HG03378 (cell line): ENCODE data around the gene ADCY5.

Experiments used
- ATAC-seq: cut with Tn5 transposase; IDR thresholded peaks from one replicate; pipeline ENCODE4 v1.9.1; 2021; ENCODE audit warnings: mild to moderate bottlenecking, moderate library complexity; ENCODE audit not compliant: unreplicated experiment

ADCY5 gene

GRCh38 chr3:123330441-123330991 lies 118.4 kb downstream of the ADCY5 start:
- ATAC-seq, result no peak

DNA sequence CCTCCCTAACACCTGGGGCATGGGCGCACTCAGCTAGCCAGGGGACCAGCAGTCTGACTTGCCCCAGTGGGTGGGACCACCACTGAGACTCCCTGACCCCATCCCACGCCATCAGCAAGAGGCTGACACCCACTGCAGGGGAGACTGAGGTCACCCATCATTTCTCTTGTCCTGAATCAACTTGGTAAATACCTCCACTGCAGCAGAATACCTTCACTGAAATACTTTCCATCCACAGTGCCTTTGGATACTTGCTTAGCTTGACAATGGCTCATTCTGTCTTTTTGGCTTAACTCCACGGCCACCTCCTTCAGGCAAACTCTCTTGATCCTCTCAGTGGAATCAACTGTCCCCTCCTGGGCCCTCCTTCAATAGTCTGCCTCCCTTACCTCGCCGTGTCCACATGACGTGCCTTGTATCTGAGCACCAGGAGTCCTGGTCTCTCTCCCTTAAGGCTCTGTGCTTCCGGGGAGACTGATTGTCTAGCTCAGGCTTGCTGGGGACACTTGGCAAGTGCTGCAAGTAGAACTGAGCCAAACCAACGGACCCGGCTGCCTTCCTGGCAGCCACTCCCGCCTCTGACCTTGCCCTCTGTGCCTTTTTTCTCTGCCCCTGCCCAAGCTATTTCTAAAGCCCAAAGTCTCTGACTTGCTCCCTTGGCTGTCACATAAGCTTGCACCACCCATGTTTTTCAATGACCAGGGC lies 119.1 kb downstream of the ADCY5 start:
- no peak for ATAC-seq

DNA sequence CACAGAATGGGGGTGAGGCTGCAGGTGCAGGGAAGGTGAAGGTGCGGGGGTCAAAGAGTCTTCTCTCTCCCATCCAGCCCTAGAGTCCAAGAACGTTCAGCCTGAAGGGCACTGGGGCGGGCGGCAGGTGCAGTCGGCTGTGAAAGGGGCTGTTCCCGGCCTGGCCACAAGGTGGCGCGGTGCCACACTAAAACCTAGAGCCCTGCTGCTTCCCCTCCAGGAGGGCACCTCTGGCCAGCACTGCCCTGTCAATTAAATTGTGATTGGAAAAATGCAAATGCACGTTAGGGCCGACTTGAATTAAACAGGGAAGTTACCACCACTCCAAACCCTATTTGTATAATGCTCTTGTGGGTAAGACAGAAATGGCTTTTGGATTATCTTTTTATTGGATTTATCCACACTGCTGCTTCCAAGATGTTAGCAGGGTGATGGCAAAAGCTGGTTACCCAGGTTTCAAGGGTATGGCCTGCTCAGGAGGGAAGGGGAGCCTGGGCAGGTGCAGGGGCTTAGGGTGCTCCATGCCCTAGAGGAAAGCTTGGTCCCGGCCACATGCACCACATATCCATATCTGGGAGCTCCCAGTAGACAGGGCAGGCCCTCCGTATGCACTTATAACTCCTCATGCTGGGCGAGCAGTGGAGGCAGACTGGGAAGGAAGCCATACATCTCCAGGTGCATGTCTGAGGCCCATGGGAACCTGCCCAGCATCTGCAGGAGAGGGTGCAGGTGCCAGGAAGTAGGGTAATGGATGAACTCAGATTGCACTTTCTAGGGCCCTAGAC lies 119.8 kb downstream of the ADCY5 start:
- no peak for ATAC-seq

DNA sequence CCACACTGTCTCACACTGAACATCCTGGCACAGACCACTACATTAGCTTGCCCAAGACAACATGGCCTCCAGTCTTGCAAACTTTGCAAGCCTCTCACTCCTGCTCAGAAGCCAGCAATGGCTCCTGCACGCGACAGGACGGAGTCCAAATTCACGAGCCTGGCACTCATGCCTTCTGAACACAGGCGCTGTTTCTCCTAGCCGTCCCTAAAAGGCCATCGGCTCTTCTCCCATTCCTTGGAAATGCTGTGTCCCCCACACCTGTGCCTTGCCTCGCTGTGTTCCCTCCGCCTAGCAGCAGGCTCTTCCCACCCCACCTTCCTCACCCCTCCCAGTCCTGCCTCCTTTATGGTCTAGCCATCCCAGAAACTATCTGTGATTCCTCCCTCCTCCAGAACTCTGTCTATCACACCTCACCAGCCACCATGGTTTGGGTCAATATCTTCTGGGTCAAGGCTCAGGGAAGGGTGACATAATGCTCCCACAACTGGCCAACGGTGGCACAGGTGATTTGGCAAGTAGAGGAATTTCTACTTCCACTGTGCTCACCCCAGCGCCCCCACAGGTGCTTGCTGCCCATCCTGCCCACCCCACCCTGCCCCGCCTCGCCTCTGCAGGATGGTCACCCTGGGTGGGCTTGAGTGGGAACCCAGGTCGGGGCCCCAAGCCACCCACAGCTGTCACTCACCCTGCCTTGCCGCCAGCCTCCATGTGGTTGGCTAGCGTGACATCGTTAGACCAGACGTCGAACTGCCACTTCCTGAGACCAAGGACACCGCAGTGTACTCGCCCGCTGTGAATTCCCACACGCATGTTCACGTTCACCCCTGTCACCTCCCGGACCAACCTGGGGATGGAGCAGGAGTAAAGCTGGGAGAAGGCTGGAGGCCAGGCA lies 120.7 kb downstream of the ADCY5 start:
- no peak for ATAC-seq

- ATAC-seq, result no peak
These were observed 121.4 kb downstream of the ADCY5 start for GRCh38 chr3:123327480-123327879.

DNA sequence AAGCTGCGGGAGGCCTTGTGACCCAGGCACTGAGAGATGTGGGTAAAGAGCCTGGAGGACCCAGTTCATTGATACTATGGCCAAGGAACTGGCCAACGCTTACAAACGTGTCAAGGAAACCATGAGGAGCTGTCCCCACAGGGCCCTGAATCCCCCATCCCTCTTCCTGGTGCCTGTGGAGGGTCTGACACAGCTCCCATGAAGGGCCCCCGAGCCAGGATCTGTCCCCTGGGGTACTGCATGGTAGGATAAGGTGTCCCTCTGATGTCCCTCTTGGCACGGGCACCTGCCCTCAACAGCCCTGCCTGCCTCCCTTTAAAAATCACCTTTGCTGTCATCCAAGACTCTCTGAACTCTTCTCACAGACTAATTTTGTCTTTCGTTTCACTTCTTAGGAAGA lies 122.4 kb downstream of the ADCY5 start:
- no peak for ATAC-seq

DNA sequence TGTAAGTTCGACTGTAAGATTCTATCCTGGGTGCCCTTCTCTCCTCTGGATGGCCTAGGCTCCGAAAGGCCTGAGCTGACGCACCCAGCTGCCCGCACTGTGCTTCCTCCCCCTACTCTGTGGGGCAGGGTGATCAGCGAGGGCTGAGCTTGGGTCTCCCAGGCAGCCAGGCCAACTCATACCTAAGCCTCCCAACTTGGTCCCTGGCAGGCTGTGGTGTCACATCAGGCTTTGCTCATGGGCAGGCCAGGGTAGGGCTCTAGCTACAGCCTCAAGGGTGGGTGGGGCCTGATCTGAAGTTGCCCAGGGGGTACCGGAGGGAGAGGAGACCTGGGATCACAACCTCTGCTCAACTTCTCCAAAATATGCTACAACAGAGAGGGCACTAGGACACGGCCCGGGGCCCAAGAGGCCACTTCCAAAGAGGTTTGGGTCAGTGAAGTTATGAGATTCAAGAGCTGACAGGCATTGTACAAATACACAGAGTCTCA lies 123.1 kb downstream of the ADCY5 start:
- ATAC-seq, result no peak

DNA sequence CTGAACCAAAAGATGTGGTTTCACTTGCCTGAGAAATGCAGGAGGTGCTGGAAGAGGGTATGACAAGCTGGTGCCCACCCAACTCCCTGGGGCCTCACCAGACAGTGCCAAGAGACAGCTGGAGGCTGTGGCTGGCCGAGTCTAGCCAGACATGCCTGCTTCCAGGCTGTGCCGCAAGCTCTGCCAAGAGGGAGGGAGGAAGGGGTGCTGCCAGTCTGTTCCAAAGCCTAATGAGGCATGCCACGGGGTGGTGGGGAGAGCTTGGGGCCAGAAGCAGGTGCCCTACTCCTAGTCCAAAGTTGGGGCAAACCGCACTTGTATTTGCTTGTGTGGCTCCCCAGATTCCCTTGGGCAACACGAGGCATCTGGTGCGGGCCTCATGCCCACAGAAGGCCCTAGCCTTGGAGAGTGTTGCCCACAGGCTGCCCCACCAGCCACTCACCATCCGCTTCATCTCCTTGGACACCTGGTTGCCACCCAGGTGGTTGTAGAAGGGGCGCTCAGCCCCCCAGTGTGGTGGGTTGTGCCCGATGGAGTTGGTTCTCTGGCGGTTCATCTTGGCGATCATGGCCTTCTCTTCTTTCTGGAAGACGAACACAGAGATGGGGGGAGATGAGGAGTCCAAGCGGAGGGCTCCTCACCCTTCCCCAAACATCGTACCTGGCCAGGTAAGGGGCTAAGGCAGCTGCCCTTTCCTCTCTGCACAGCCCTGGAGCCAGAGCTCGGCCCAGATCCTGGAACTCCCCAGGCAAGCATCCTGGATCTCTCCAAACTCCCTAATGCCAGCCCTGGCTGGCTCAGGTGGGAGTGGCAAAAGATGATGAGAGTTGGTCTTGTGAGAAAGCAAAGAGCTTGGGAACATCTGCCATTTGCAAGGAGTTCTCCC lies 123.8 kb downstream of the ADCY5 start:
- ATAC-seq, result no peak

- no peak for ATAC-seq
These were observed 125.1 kb downstream of the ADCY5 start for GRCh38 chr3:123323781-123324180.

DNA sequence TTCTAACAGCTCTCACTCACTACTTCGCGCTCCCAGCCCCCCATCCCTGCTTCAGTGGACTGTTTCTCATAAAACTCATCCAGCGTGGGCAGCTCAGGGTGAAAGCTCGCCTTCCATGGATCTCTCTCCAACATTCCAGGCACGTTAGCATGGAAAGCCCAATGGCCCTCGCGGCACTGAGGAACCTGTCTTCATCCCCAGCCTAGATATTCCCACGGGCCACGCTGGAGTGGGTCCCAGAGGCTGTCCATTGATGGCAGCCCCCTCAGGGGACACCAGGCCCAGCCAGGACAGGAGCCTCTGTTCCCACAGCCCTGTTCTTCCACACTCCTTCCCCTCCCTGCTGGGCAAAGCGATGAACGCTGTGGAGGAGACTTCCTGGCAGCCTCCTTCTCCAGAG lies 126.0 kb downstream of the ADCY5 start:
- ATAC-seq, result no peak

DNA sequence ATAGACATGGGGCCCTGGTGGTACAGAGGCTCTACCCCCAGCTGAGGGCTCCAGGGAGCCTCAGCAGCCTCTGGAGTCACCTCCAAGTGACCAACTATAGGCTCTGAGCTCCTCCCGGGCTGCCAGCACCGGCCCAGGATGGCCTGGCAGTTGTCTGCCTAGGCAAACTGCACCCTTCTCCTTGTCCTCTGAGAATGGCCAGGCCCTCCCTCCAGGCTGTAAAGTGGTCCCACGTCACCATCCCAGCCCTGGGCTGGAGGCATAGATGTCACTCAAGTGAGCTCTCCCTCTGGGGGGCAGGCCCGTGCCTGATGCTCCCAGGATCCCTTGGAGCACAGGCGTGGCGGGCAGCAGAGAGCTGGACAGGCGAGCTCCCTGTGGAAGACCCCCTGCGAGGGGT lies 127.1 kb downstream of the ADCY5 start:
- no peak for ATAC-seq

- ATAC-seq, result no peak
These were observed 128.7 kb downstream of the ADCY5 start for GRCh38 chr3:123320221-123320620.

DNA sequence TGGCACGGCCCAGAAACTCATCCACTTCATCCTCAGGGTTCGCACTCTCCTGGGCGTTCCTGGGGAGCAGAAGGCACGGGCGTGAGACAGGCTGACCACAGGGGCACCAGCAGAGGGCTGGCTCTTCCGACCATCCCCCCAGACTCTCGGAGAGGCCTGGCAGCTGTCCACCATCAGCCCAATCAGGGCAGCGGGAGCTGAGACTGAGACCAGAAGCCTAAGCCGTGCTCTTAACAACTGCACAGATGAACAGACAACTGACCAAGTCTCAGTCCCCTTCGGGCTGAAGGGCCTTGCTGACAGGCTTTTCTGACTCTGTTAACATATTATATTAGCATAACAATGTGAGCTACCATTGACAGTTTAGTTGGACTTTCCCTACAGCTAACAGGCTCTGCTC lies 129.1 kb downstream of the ADCY5 start:
- ATAC-seq, result no peak

GRCh38 chr3:123318374-123318773 lies 130.5 kb downstream of the ADCY5 start:
- ATAC-seq, result no peak

DNA sequence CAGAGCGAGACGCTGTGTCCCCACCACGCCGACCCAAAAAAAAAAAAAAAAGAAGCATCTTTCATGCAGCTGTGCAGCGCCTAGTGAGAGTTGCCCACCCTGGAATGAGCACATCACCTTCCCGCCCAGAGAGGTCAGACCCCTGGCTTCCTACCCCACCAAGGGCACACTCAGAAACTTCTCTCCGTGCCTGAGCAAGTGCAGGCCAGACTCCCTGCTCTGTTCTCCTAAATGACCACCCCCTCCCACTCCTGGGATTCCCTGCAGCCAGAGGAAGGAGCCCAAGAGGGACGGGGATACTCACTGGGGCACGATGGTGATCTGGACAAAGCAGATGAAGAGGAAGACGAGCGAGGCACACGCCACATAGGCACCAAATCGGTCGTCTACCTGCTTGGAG lies 131.2 kb downstream of the ADCY5 start:
- ATAC-seq, result no peak

- ATAC-seq, result no peak
These were observed 133.7 kb downstream of the ADCY5 start for GRCh38 chr3:123315271-123315595.

DNA sequence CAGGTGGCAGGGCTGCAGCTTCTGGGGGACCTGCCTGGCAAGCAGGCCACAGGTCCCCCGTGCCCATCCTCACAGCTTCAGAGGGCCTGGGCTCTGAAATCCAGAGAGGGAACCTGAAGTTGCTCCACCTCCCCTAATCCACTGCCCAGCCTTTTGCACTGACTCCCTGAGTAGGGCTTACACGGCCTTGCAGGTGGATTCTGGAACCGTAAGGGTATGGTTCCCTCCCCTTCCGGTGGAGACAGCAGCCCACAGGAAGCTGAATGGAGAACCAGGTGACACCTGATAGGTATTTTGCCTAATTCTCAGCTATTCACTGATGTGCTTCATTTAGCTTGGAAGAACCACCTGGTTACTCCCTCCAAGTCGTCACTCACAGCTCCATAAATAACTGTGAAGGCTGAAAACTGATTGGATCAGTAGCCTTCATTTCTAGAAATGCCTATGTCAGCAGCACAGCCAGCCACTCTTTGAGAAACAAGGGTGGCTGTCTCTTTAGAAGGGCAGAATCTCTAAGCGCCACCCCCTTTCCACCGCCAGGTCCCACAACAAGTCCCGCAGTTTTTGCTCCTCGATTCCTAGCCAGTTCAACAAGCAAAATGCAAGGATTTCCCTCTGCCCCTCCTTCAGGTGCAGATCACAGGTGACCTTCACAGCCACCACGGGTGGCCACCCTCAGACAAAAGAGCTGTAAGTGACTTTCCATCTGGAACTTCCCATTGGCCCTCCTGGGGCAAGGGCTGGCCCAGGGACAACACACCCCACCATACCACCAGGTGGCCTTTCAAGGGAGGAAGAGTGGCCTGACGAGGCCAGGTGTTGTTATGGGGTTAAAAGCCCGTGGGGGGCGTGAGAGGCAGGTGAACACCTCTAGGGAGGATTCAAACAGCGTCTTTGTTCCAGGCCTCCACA lies 134.3 kb downstream of the ADCY5 start:
- no peak for ATAC-seq

GRCh38 chr3:123313889-123314288 lies 135.0 kb downstream of the ADCY5 start:
- ATAC-seq, result no peak
